CD14-positive monocyte (primary cell): ENCODE results near the gene LYRM7. TPM values are rescaled to one million over a fixed set of nuclear protein-coding genes. Genes with fewer than 3 reads are reported as not detected.
A peak's percentile ranks its signal among the peaks of the same experiment; 100 is the strongest.

Experiments used
- DNase-seq, 3 donors: peaks; one replicate each; pipeline ENCODE4 v3.0.0-alpha.2; 2011 to 2022
- H2AFZ ChIP-seq: 2 replicates; pipeline ENCODE4 v1.6.0; 2012; ENCODE audit warnings: mild to moderate bottlenecking, low read depth, low read length, inconsistent platforms; ENCODE audit not compliant: insufficient read depth, poor library complexity, severe bottlenecking
- H3K27ac ChIP-seq, 2 donors: 1 replicate in 1 of 2; 2 replicates in 1 of 2; pipeline ENCODE4 v1.5.1; 2012 to 2013; ENCODE audit warnings: low read length in 2 of 2, control low read depth in 1 of 2, inconsistent platforms in 1 of 2, low read depth in 1 of 2, mild to moderate bottlenecking in 1 of 2
- H3K27me3 ChIP-seq, 2 donors: one replicate each; pipeline versions ENCODE4 v1.6.0 to v1.6.1; 2011 to 2013; ENCODE audit warnings: low read length in 2 of 2; ENCODE audit not compliant: control insufficient read depth in 2 of 2, insufficient read depth in 2 of 2
- H3K36me3 ChIP-seq, 2 donors: replicated peaks in 1 of 2; 1 replicate in 1 of 2; 2 replicates in 1 of 2; pipeline versions ENCODE4 v1.5.1 to v1.6.1; 2012 to 2013; ENCODE audit warnings: low read length in 2 of 2, control low read depth in 1 of 2, inconsistent platforms in 1 of 2, mild to moderate bottlenecking in 1 of 2; ENCODE audit not compliant: insufficient read depth in 2 of 2, control insufficient read depth in 1 of 2
- H3K4me1 ChIP-seq, 2 donors: 1 replicate in 1 of 2; 2 replicates in 1 of 2; pipeline versions ENCODE4 v1.5.1 to v1.6.1; 2012 to 2013; ENCODE audit warnings: low read length in 2 of 2, control low read depth in 1 of 2, inconsistent platforms in 1 of 2, mild to moderate bottlenecking in 1 of 2, moderate library complexity in 1 of 2; ENCODE audit not compliant: insufficient read depth in 2 of 2, control insufficient read depth in 1 of 2
- H3K4me2 ChIP-seq: replicated peaks from 2 replicates; pipeline ENCODE3; 2012; ENCODE audit warnings: low read length, moderate library complexity, mild to moderate bottlenecking; ENCODE audit not compliant: poor library complexity, severe bottlenecking; ENCODE audit errors: extremely low read depth
- H3K4me3 ChIP-seq, 3 experiments: fragments of 200-600 bp in 1 of 3; sonication (generic) in 1 of 3; replicated peaks in 1 of 3; 1 replicate in 2 of 3; 2 replicates in 1 of 3; pipeline ENCODE4 v1.5.1; 2011 to 2013; ENCODE audit warnings: low read length in 3 of 3, mild to moderate bottlenecking in 3 of 3, control low read depth in 2 of 3, low read depth in 2 of 3, inconsistent platforms in 1 of 3, moderate library complexity in 1 of 3
- H3K79me2 ChIP-seq: 2 replicates; pipeline ENCODE4 v1.6.0; 2012; ENCODE audit warnings: mild to moderate bottlenecking, control low read depth, inconsistent platforms, low read length, moderate library complexity; ENCODE audit not compliant: insufficient read depth
- H3K9ac ChIP-seq: 2 replicates; pipeline ENCODE4 v1.6.0; 2017; ENCODE audit warnings: low read length, mild to moderate bottlenecking; ENCODE audit not compliant: insufficient read depth, poor library complexity, severe bottlenecking
- H3K9me3 ChIP-seq, 2 donors: replicated peaks in 1 of 2; 1 replicate in 1 of 2; 2 replicates in 1 of 2; pipeline versions ENCODE4 v1.5.1 to v1.6.1; 2012 to 2013; ENCODE audit warnings: low read length in 2 of 2, control low read depth in 1 of 2; ENCODE audit not compliant: control insufficient read depth in 1 of 2, insufficient read depth in 1 of 2
- H4K20me1 ChIP-seq: 2 replicates; pipeline ENCODE4 v1.6.0; 2012; ENCODE audit warnings: mild to moderate bottlenecking, low read length, control low read depth, moderate library complexity; ENCODE audit not compliant: insufficient read depth
- H3K27ac Mint-ChIP-seq, 7 donors: one replicate each; pipeline ENCODE4 v1.8.0; 2020; ENCODE audit warnings: mild to moderate bottlenecking in 7 of 7, mixed read lengths in 7 of 7, moderate library complexity in 6 of 7, inconsistent platforms in 2 of 7
- H3K27me3 Mint-ChIP-seq, 3 donors: one replicate each; pipeline ENCODE4 v1.8.0; 2021 to 2022; ENCODE audit warnings: low read depth in 3 of 3, mild to moderate bottlenecking in 3 of 3, mixed read lengths in 3 of 3, moderate library complexity in 3 of 3, inconsistent platforms in 1 of 3
- H3K36me3 Mint-ChIP-seq, 2 donors: one replicate each; pipeline ENCODE4 v1.8.0; 2020; ENCODE audit warnings: mixed read lengths in 2 of 2, inconsistent platforms in 1 of 2, mild to moderate bottlenecking in 1 of 2
- H3K4me1 Mint-ChIP-seq: one replicate; pipeline ENCODE4 v1.8.0; 2020; ENCODE audit warnings: mild to moderate bottlenecking, mixed read lengths
- H3K4me3 Mint-ChIP-seq, 2 donors: one replicate each; pipeline ENCODE4 v1.8.0; 2020; ENCODE audit warnings: mild to moderate bottlenecking in 2 of 2, mixed read lengths in 2 of 2, moderate library complexity in 1 of 2
- H3K9me3 Mint-ChIP-seq, 7 donors: one replicate each; pipeline ENCODE4 v1.8.0; 2020 to 2022; ENCODE audit warnings: mixed read lengths in 7 of 7, mild to moderate bottlenecking in 6 of 7, moderate library complexity in 6 of 7, inconsistent platforms in 2 of 7
- CTCF ChIP-seq: fragments of 200-600 bp; IDR thresholded peaks from one replicate; pipeline ENCODE4 v1.8.0; 2022; ENCODE audit warnings: antibody characterized with exemption, mild to moderate bottlenecking
- WGBS: methylation state at CpG from one replicate; pipeline ENCODE4 v1.1.5; 2013; ENCODE audit warnings: missing lambda C conversion rate; ENCODE audit not compliant: insufficient coverage; 5-methylcytosine and 5-hydroxymethylcytosine counted together
- intact Hi-C, 2 donors: fragments of 100-400 bp; cut with micrococcal nuclease; formaldehyde crosslinking; loops; one replicate each; pipeline versions ENCODE4 v1.15.0 to v1.15.1; 2023
- polyA plus RNA-seq, 3 donors: library from polyadenylated mRNA; depleted of rRNA in 1 of 3; unstranded in 2 of 3; stranded (reverse) in 1 of 3; fragments of 300-500 nt in 2 of 3; fragments of >200 nt in 1 of 3; fragmentation: Illumina TruSeq in 2 of 3; gene quantifications; 1 replicate in 2 of 3; 2 replicates in 1 of 3; pipeline ENCODE4 v1.2.3, GENCODE V29; 2012 to 2021

The LYRM7 gene
- polyA plus RNA-seq, 3 donors, result 3.1 to 3.7 (median 3.2) TPM

DNA sequence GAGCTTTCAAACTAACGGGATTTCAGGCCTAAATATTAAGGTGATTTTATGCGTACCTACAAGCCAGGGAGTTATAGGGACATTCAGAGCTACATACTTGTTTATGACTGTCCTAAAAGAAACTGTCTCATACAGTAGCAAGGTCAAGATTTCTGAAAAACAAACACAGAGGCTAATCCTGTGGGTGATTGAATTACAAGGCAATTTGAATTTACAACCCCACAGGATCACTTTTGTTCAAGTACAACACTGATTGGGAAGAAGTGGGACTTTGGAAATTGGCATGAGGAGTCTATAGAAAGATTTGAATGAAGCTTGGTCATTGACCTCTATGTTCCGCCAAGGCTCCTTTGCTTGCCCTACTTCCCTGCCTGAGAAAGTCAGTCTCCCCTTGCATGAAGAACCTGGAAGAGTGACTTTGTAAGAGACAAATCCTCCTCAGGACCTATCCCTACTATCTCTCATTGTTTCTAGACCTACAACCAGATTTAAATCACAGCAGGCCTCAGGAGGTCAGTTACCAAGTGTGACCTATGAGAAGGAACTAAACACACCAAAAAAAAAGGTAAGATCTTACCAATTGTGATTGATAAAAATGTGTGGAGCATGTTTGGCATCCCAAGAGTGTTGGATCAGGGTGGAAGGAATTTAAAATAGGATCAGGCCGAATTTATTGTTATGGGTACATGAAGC, 54.7 kb downstream of the LYRM7 start:
- Histone ChIP-seq H3K36me3 (no peaks in the 10 kb centered on the region), H4K20me1 (no peaks in the 10 kb centered on the region), H3K4me3 (peak overlapping the region in 1 of 3 experiments; percentile 16), H3K4me1 (peaks cover 47 to 50% of the 10 kb centered on the region in 2 donors), H3K27ac (peak overlapping the region; percentile 79 to 81), H2AFZ (no peak overlapping the region), H3K79me2 (no peaks in the 10 kb centered on the region), H3K27me3 (no peaks in the 10 kb centered on the region), H3K9me3 (no peaks in the 10 kb centered on the region), H3K9ac (no peak overlapping the region), H3K4me2 (peak overlapping the region; percentile 51)
- no peak for TF ChIP-seq CTCF
- no peak for DNase-seq
- H3K36me3 Mint-ChIP-seq, result peaks cover 0 to 6% of the 10 kb centered on the region in 2 donors
- no CpG with 5 or more reads among the region's 4 CpGs for WGBS
- no peak overlapping the region for H3K27ac Mint-ChIP-seq
- intact Hi-C loops, result loop anchor here in 1 of 2 donors (10.0 kb wide), 1 partner anchor 49 kb away; no protein-coding TSS in a partner anchor
- H3K9me3 Mint-ChIP-seq, result no peaks in the 10 kb centered on the region
- peaks cover 0 to 1% (median 0%) of the 10 kb centered on the region in 3 donors for H3K27me3 Mint-ChIP-seq
- peaks cover 5% of the 10 kb centered on the region for H3K4me1 Mint-ChIP-seq
- H3K4me3 Mint-ChIP-seq, result no peak overlapping the region

DNA sequence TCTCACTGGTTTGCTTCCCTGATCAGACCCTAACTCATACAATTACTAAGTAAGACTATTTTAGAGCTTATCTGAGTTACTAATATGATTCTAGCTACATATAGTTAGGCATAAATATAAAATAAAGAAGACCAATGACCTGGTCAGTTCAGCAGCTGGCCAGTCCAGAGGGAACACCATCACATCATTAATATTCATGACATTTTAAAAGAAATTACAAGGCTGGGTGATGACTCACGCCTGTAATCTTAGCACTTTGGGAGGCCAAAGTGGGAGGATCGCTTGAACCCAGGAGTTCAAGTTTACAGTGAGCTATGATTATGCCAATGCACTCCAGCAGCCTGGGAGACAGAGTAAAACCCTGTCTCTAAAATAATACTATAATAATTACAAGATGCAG, 56.2 kb downstream of the LYRM7 start:
- no peak overlapping the region for H3K4me3 ChIP-seq
- H3K9ac ChIP-seq, result no peak overlapping the region
- intact Hi-C loops, result loop anchor here in 1 of 2 donors (10.0 kb wide), 1 partner anchor 48 kb away; no protein-coding TSS in a partner anchor
- peaks cover 42 to 47% of the 10 kb centered on the region in 2 donors for H3K4me1 ChIP-seq
- H3K4me2 ChIP-seq, result no peak overlapping the region
- Mint-ChIP-seq H3K27me3 (peaks cover 0 to 1% (median 0%) of the 10 kb centered on the region in 3 donors), H3K4me3 (no peak overlapping the region), H3K27ac (no peak overlapping the region), H3K4me1 (peaks cover 5% of the 10 kb centered on the region), H3K36me3 (peaks cover 0 to 2% of the 10 kb centered on the region in 2 donors), H3K9me3 (no peaks in the 10 kb centered on the region)
- no peak overlapping the region for H2AFZ ChIP-seq
- no peaks in the 10 kb centered on the region for H3K9me3 ChIP-seq
- TF ChIP-seq CTCF, result no peak
- H3K79me2 ChIP-seq, result no peaks in the 10 kb centered on the region
- no peak for DNase-seq
- H4K20me1 ChIP-seq, result no peaks in the 10 kb centered on the region
- H3K27me3 ChIP-seq, result no peaks in the 10 kb centered on the region
- no peaks in the 10 kb centered on the region for H3K36me3 ChIP-seq
- H3K27ac ChIP-seq, result no peak overlapping the region
- WGBS, result no CpG with 5 or more reads among the region's 2 CpGs
